KG1 (cell line): Measurements from ENCODE around the gene ICA1.

ENCODE experiments used
- DNase-seq: peaks from one replicate; lab custom pipeline; 2025; lab: John Stamatoyannopoulos, UW

ICA1 gene

GRCh38 chr7:8160250-8160649 is 101.7 kb downstream of the ICA1 start:
- no peak for DNase-seq

GRCh38 chr7:8159595-8159994 is 102.4 kb downstream of the ICA1 start:
- DNase-seq: no peak

GRCh38 chr7:8157296-8157695 is 104.7 kb downstream of the ICA1 start:
- no peak for DNase-seq

GRCh38 chr7:8155836-8156235 is 106.1 kb downstream of the ICA1 start:
- no peak for DNase-seq

- DNase-seq: no peak
Measured at GRCh38 chr7:8154272-8154671, 107.7 kb downstream of the ICA1 start.

- DNase-seq: no peak
Measured at GRCh38 chr7:8152489-8153192, 109.3 kb downstream of the ICA1 start.

GRCh38 chr7:8151161-8151725 is 110.7 kb downstream of the ICA1 start:
- DNase-seq: no peak

- DNase-seq: no peak
Measured at GRCh38 chr7:8149222-8149621, 112.7 kb downstream of the ICA1 start.

- DNase-seq: no peak
Measured at GRCh38 chr7:8147760-8148463, 114.1 kb downstream of the ICA1 start.

GRCh38 chr7:8146788-8147413 is 115.1 kb downstream of the ICA1 start:
- no peak for DNase-seq

GRCh38 chr7:8146106-8146787 is 115.7 kb downstream of the ICA1 start:
- DNase-seq: no peak

- DNase-seq: no peak
Measured at GRCh38 chr7:8144856-8145255, 117.1 kb downstream of the ICA1 start.

- no peak for DNase-seq
Measured at GRCh38 chr7:8143151-8143874, 118.7 kb downstream of the ICA1 start.

- DNase-seq: no peak
Measured at GRCh38 chr7:8142477-8142876, 119.5 kb downstream of the ICA1 start.

- no peak for DNase-seq
Measured at GRCh38 chr7:8141070-8141469, 120.9 kb downstream of the ICA1 start.

GRCh38 chr7:8136051-8136730 is 125.8 kb downstream of the ICA1 start:
- no peak for DNase-seq

- DNase-seq: no peak
Measured at GRCh38 chr7:8135417-8135816, 126.5 kb downstream of the ICA1 start.

GRCh38 chr7:8134089-8134733 is 127.8 kb downstream of the ICA1 start:
- no peak for DNase-seq

GRCh38 chr7:8133188-8133848 is 128.6 kb downstream of the ICA1 start:
- DNase-seq: no peak
